Mesendoderm (in vitro differentiated cells): ENCODE results near the gene DDI2.
A peak's percentile ranks its signal among the peaks of the same experiment; 100 is the strongest.

Experiments
- DNase-seq: peaks from one replicate; pipeline ENCODE4 v3.0.0; 2013
- H2AK5ac ChIP-seq: 2 replicates; pipeline ENCODE4 v1.6.1; 2013; ENCODE audit warnings: low read length, inconsistent platforms
- H2BK120ac ChIP-seq: 2 replicates; pipeline ENCODE4 v1.6.1; 2013; ENCODE audit warnings: low read depth, mild to moderate bottlenecking, low read length, moderate library complexity, mixed read lengths
- H2BK15ac ChIP-seq: replicated peaks from 2 replicates; pipeline ENCODE4 v1.6.1; 2013; ENCODE audit warnings: low read depth, mild to moderate bottlenecking, moderate library complexity
- H2BK5ac ChIP-seq: 2 replicates; pipeline ENCODE4 v1.6.1; 2013; ENCODE audit warnings: low read length, inconsistent platforms
- H3K18ac ChIP-seq: 2 replicates; pipeline ENCODE4 v1.6.1; 2013; ENCODE audit warnings: mild to moderate bottlenecking, low read length, mixed read lengths
- H3K23ac ChIP-seq: one replicate; pipeline ENCODE4 v1.6.1; 2013; ENCODE audit warnings: low read length
- H3K27ac ChIP-seq: 2 replicates; pipeline ENCODE4 v1.5.1; 2013; ENCODE audit warnings: low read depth, mild to moderate bottlenecking, inconsistent platforms, low read length, moderate library complexity
- H3K27me3 ChIP-seq: 2 replicates; pipeline ENCODE4 v1.6.1; 2013; ENCODE audit warnings: low read length, control low read depth, mild to moderate bottlenecking, inconsistent platforms; ENCODE audit not compliant: insufficient read depth, poor library complexity
- H3K36me3 ChIP-seq: 2 replicates; pipeline ENCODE4 v1.6.1; 2013; ENCODE audit warnings: low read length, inconsistent platforms; ENCODE audit not compliant: control insufficient read depth, insufficient read depth
- H3K4ac ChIP-seq: one replicate; pipeline ENCODE4 v1.6.1; 2013; ENCODE audit warnings: low read depth, mild to moderate bottlenecking, low read length, moderate library complexity
- H3K4me1 ChIP-seq: 2 replicates; pipeline ENCODE4 v1.6.1; 2013; ENCODE audit warnings: low read depth, low read length, inconsistent platforms; ENCODE audit not compliant: control insufficient read depth
- H3K4me2 ChIP-seq: 2 replicates; pipeline ENCODE4 v1.6.1; 2013; ENCODE audit warnings: low read length
- H3K4me3 ChIP-seq: 2 replicates; pipeline ENCODE4 v1.5.1; 2013; ENCODE audit warnings: mild to moderate bottlenecking, low read length
- H3K56ac ChIP-seq: one replicate; pipeline ENCODE4 v1.6.1; 2013; ENCODE audit warnings: low read length
- H3K79me1 ChIP-seq: 2 replicates; pipeline ENCODE4 v1.6.1; 2013; ENCODE audit warnings: low read length, inconsistent platforms
- H3K79me2 ChIP-seq: 2 replicates; pipeline ENCODE4 v1.6.1; 2013; ENCODE audit warnings: mild to moderate bottlenecking, low read length; ENCODE audit not compliant: control insufficient read depth, insufficient read depth
- H3K9ac ChIP-seq: 2 replicates; pipeline ENCODE4 v1.6.1; 2013; ENCODE audit warnings: low read length, inconsistent platforms
- H4K5ac ChIP-seq: one replicate; pipeline ENCODE4 v1.6.1; 2013; ENCODE audit warnings: low read length
- H4K8ac ChIP-seq: one replicate; pipeline ENCODE4 v1.6.1; 2013; ENCODE audit warnings: low read depth, mild to moderate bottlenecking, control low read depth, low read length, moderate library complexity
- WGBS: extraction: QIAGEN DNeasy Blood & Tissue Kit; methylation state at CpG from one replicate; pipeline ENCODE4 v1.1.7; 2013; ENCODE audit warnings: low lambda C conversion rate, missing lambda C conversion rate; ENCODE audit not compliant: insufficient coverage; ENCODE audit errors: extremely low coverage; 5-methylcytosine and 5-hydroxymethylcytosine counted together

Gene DDI2

DNA sequence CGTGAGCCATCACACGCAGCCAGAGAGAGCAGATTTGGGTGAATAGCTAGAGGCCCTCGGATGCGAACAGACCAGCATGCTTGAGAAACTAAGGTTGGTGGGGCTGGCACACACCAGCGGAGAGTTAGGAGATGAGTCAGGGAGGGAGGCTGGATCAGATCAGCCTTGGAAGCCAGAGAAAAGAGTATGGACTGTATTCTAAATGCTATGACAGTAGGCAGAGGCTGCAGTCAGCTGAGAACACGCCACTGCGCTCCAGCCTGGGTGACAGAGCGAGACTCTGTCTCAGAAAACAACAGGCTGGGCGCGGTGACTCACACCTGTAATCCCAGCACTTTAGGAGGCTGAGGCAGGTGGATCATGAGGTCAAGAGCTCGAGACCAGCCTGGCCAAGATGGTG lies 62.9 kb downstream of the DDI2 start:
- Histone ChIP-seq H3K18ac (no peak overlapping the region), H3K79me1 (peaks cover 2% of the 10 kb centered on the region), H3K79me2 (peaks cover 5% of the 10 kb centered on the region), H2BK5ac (no peak overlapping the region), H3K56ac (peak overlapping the region; percentile 53), H3K27me3 (no peaks in the 10 kb centered on the region), H2BK120ac (no peak overlapping the region), H3K4me2 (no peak overlapping the region), H3K27ac (no peak overlapping the region), H3K9ac (no peak overlapping the region), H4K8ac (no peak overlapping the region), H3K4me1 (peaks cover 2% of the 10 kb centered on the region), H3K4ac (no peak overlapping the region), H3K4me3 (no peak overlapping the region), H4K5ac (no peak overlapping the region), H3K36me3 (no peaks in the 10 kb centered on the region), H2BK15ac (no peak overlapping the region), H2AK5ac (no peak overlapping the region), H3K23ac (no peak overlapping the region)
- no CpG with 5 or more reads among the region's 11 CpGs for WGBS
- no peak for DNase-seq

GRCh38 chr1:15680561-15681348 lies 63.5 kb downstream of the DDI2 start:
- no peak overlapping the region for H2BK15ac ChIP-seq
- no peak overlapping the region for H3K18ac ChIP-seq
- no peak overlapping the region for H2AK5ac ChIP-seq
- no peak overlapping the region for H2BK120ac ChIP-seq
- DNase-seq: peak; percentile 78
- no peaks in the 10 kb centered on the region for H3K27me3 ChIP-seq
- H3K79me2 ChIP-seq: peaks cover 5% of the 10 kb centered on the region
- no peak overlapping the region for H4K5ac ChIP-seq
- H3K4me1 ChIP-seq: peaks cover 2% of the 10 kb centered on the region
- H3K56ac ChIP-seq: no peak overlapping the region
- no peak overlapping the region for H3K27ac ChIP-seq
- H3K23ac ChIP-seq: no peak overlapping the region
- no peak overlapping the region for H3K9ac ChIP-seq
- no peak overlapping the region for H3K4me2 ChIP-seq
- no peaks in the 10 kb centered on the region for H3K36me3 ChIP-seq
- WGBS: no CpG with 5 or more reads among the region's 7 CpGs
- no peak overlapping the region for H3K4ac ChIP-seq
- H4K8ac ChIP-seq: no peak overlapping the region
- H2BK5ac ChIP-seq: no peak overlapping the region
- no peak overlapping the region for H3K4me3 ChIP-seq
- H3K79me1 ChIP-seq: peaks cover 2% of the 10 kb centered on the region

- no peak overlapping the region for H2BK5ac ChIP-seq
- H3K79me2 ChIP-seq: peaks cover 12% of the 10 kb centered on the region
- H3K4me3 ChIP-seq: no peak overlapping the region
- no peak overlapping the region for H3K4me2 ChIP-seq
- no peak overlapping the region for H3K18ac ChIP-seq
- H3K4me1 ChIP-seq: peaks cover 1% of the 10 kb centered on the region
- H3K36me3 ChIP-seq: no peaks in the 10 kb centered on the region
- no peak overlapping the region for H3K9ac ChIP-seq
- no CpG with 5 or more reads among the region's 12 CpGs for WGBS
- H3K23ac ChIP-seq: no peak overlapping the region
- no peak overlapping the region for H2AK5ac ChIP-seq
- no peak for DNase-seq
- H4K5ac ChIP-seq: no peak overlapping the region
- no peak overlapping the region for H2BK120ac ChIP-seq
- H3K27ac ChIP-seq: no peak overlapping the region
- no peak overlapping the region for H3K56ac ChIP-seq
- peaks cover 4% of the 10 kb centered on the region for H3K79me1 ChIP-seq
- no peak overlapping the region for H4K8ac ChIP-seq
- H2BK15ac ChIP-seq: no peak overlapping the region
- H3K4ac ChIP-seq: no peak overlapping the region
- no peaks in the 10 kb centered on the region for H3K27me3 ChIP-seq
Observed at GRCh38 chr1:15681349-15682292, 64.4 kb downstream of the DDI2 start.

- Histone ChIP-seq H2BK15ac (peak overlapping the region; percentile 66), H3K27ac (no peak overlapping the region), H4K8ac (no peak overlapping the region), H2BK5ac (no peak overlapping the region), H3K56ac (no peak overlapping the region), H3K4me2 (no peak overlapping the region), H3K4ac (peak overlapping the region; percentile 99), H3K36me3 (no peaks in the 10 kb centered on the region), H3K79me2 (peaks cover 18% of the 10 kb centered on the region), H4K5ac (no peak overlapping the region), H3K23ac (no peak overlapping the region), H3K4me1 (no peaks in the 10 kb centered on the region), H3K4me3 (no peak overlapping the region), H3K9ac (no peak overlapping the region), H3K79me1 (peaks cover 7% of the 10 kb centered on the region), H3K27me3 (no peaks in the 10 kb centered on the region), H2BK120ac (no peak overlapping the region), H2AK5ac (no peak overlapping the region), H3K18ac (no peak overlapping the region)
- no peak for DNase-seq
- no CpG with 5 or more reads among the region's 4 CpGs for WGBS
Observed at GRCh38 chr1:15682936-15683341, 65.7 kb downstream of the DDI2 start.

GRCh38 chr1:15683345-15684039 lies 66.2 kb downstream of the DDI2 start:
- DNase-seq: no peak
- H3K18ac ChIP-seq: peak overlapping the region; percentile 100
- H4K5ac ChIP-seq: no peak overlapping the region
- H3K27ac ChIP-seq: peak overlapping the region; percentile 88
- no peak overlapping the region for H2BK15ac ChIP-seq
- peaks cover 20% of the 10 kb centered on the region for H3K79me2 ChIP-seq
- WGBS: no CpG with 5 or more reads among the region's 18 CpGs
- H3K36me3 ChIP-seq: no peaks in the 10 kb centered on the region
- H2AK5ac ChIP-seq: no peak overlapping the region
- peak overlapping the region; percentile 99 for H3K4ac ChIP-seq
- H3K23ac ChIP-seq: no peak overlapping the region
- H2BK120ac ChIP-seq: peak overlapping the region; percentile 98
- no peaks in the 10 kb centered on the region for H3K4me1 ChIP-seq
- peak overlapping the region; percentile 54 for H3K4me2 ChIP-seq
- no peaks in the 10 kb centered on the region for H3K27me3 ChIP-seq
- peaks cover 7% of the 10 kb centered on the region for H3K79me1 ChIP-seq
- H3K56ac ChIP-seq: peak overlapping the region; percentile 89
- H2BK5ac ChIP-seq: no peak overlapping the region
- H4K8ac ChIP-seq: peak overlapping the region; percentile 99
- H3K4me3 ChIP-seq: peak overlapping the region; percentile 12
- H3K9ac ChIP-seq: peak overlapping the region; percentile 79
